Renal pelvis (tissue), 4 donors: ENCODE results near the gene SETBP1. TPM values are rescaled to one million over a fixed set of nuclear protein-coding genes. Genes with fewer than 3 reads are reported as not detected.

Experiments used
- DNase-seq: peaks from one replicate; pipeline ENCODE4 v3.0.0-alpha.2; 2013
- polyA plus RNA-seq, 3 donors: library from polyadenylated mRNA; unstranded; fragments of 120-200 nt; gene quantifications; one replicate each; pipeline ENCODE4 v1.2.1, GENCODE V29; 2013; ENCODE audit not compliant: insufficient read length in 3 of 3

Gene SETBP1
- polyA plus RNA-seq, 3 donors = 27.8 to 35.1 (median 31.0) TPM

DNA sequence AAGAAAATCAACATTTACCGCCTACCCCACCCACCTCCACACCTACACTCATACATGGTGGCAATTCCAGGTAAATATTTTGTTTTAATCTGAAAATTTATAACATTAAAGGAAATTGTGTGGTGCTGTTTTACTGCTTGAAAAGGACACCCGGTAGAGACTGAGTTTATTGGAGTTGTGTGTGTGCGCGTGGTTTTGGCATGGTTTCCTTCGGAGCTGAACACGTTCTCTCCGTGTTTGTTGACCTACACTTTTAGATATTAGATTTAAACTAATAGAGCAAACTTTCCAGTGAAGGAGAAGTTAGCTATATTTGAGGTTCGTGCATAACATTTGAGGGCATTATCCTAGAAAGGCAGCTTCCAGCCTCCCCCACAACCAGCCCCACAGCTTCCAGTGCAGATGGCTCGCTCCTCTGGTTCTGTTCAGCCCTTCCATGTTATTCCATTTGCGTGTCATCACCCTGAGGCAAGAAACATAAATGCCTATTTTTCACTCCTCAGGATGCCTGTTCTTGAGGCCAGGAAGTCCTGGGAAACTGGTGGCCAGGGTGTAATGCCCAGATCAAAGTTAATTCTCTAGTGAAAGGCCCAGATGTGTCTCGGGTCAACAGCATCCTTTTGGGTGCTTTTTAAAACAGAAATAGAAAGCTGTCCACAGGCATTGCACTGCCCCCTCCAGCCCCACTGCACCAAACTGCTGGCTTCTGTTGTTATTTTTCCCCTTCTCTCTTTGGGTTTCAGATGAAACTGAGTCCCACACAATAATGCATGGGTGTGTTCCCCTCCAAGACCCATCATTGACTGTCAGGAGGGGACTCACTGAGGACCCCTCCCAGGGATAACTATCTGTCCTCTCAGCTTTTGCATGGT is 190.2 kb downstream of the SETBP1 start:
- DNase-seq = no peak

DNA sequence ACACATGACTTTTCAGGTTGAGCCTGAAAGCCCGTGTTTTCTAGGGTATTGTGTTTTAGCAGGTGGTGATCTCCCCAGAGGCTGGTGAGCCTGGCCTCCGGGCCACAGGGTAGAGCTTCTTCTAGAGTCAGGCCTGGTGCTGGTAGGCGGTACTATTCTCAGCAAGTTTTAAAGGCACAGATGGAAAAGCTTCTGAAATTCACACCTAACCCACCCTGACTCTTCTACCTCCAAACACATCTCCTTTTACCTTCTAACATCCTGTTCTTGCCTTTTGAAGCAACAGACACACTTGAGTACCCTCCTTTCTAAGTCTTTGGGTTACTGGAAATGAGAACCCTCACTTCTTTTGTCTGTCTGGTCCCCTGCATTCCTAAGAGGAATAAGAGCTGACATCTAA is 191.1 kb downstream of the SETBP1 start:
- DNase-seq = no peak

DNA sequence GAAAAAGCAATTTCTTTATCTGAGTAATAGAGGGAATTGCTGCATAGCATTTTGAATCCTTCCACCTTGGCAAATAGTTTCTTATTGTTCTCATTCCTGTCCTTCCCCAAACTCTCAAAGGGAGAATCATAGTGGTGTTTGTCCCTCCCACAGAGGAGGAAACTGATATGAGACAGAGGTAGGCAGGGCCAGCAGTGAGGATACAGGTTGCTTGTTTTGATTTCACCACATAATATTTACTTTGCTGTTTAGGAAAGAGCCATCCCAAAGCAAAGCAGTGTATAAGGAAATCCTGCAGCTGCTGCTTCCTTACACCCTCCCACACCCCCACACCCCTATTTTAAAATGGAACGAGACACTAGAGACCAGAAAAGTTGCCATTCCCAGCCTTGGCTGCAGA is 195.3 kb downstream of the SETBP1 start:
- DNase-seq = no peak

DNA sequence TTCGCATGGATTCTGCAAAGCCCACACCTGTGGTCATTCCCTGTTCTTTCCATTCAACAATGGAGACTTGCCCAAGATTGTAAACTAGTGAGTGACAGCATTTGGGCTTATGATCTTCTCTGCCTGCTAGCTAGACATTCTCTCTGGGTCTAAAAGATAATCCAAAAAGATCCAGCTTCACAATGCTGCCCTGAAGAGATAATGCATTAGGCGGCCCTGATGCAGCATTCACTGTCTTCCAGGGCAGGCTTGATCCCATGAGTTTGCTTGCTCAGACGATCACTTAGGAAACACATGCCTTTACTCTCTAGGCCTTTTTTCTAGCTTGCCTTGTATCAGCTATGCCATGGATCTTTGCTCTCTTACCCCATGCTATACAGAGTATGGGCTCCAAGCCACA is 196.1 kb downstream of the SETBP1 start:
- no peak for DNase-seq

DNA sequence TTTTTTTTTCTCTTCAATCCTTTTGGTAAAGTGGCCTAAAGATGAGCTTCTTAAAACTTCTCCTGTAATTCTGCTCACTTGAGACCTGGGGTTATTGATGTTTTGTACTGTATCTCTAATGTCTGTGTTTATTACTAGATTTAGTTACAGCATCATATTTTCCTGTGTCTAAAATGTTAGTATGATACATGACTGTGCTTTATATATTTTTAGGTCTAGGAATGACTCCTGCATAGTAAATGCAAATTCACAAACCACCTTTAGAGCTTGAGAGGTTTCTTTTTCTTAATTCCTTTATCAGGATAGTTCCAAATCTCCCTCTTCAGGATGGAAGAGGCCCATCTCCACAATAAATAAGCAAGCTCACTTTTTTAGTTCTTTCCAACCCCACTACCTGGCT is 197.6 kb downstream of the SETBP1 start:
- DNase-seq = no peak

DNA sequence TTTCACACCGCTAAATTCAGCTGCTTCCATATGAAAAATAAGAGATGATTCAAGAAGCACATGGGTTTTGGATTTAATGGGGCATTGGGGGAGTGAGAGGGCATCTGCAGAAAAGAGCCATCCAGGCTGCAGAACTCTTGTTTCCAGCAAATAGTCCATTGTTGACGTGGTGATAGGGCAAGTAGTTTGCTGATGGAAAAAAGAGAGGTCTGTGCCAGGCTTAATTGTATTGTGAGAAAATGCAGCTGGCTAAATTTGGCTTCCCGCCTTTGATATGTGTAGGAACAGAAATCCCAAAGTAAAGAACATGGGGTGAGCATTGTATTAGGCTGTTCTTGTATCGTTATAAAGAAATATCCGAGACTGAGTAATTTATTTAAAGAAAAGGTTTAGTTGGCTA is 199.5 kb downstream of the SETBP1 start:
- DNase-seq = no peak

DNA sequence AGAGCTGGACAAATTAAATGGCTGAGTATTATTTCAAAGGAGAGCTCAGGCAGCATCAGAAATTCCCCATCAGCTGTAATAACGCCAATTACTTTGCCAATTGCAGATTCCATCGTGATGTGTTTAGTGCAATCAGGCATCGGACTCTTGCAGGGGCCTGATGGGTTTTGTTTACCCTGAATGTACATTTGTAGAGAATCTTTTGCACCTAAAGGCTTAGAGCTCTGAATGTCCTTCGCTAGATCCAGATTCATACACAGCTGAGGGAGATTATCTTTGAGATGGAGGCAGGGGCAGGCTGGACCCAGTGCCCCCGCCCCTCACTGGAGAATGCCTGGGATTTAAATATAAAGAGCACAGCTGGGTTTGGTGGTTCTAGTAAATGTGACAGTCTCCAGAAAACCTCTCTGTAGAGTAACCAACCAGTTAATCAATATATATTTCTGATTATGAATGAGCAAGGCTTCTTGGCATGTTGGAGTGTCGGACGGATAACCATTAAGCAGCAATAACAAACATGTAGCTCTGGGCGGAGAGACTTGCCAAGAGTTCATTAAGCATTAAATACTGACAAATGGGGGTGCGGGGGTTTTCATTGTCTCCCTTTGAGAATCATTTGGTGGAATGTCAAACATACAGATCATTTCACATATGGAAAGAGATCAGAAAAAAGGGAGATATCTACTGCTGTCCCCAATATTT is 200.9 kb downstream of the SETBP1 start:
- DNase-seq = no peak

DNA sequence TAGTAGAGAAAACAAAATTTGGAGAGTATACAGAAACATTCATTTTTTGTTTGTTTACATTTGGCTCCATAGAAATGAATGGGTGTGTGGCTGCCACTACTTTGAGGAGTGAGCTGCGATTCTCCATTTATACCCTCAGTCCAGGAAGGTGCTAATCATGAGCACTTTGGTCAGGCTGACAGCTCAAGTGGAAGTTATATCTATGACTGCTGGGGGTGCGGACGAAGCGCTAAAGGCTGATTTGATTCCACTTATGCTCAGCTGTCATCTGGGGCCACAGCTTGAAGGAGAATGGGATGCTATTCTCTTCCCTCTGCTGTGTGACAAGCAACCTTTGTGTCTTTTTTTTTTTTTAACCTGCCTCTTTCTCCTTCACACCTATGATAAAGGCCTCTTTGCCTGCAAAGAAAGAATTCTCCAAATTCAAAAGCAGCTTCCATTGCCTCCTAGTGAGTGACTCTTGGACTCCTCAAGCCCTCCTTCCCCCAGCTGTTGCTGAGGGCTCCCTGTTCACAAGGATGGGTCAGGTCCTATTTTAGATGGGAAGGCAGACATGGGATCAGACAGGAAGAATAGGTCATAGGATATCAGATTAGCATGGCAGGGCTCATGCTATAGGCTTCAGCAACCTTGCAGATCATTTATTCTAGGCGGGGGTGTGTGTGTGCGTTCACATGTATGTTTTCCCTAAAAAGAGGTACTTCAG is 201.6 kb downstream of the SETBP1 start:
- DNase-seq = no peak

DNA sequence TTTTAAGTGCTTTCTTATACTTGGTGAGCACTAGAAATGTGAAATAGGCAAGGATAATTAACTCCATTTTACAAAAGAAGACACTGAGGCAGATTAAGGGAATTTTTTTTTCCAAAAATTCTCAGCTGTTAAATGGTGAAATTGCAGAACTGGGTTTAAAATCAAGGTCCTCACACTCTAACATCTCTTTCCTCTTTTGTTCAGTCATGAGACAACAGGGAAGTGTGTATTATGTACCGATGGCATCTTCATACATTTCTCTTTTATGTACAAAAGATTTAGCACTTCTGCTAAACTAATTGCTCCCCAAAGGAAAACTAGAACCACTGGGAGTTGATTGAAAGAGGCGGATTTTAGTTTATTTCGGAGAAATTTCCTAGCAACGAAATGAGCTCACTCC is 203.0 kb downstream of the SETBP1 start:
- DNase-seq = no peak

DNA sequence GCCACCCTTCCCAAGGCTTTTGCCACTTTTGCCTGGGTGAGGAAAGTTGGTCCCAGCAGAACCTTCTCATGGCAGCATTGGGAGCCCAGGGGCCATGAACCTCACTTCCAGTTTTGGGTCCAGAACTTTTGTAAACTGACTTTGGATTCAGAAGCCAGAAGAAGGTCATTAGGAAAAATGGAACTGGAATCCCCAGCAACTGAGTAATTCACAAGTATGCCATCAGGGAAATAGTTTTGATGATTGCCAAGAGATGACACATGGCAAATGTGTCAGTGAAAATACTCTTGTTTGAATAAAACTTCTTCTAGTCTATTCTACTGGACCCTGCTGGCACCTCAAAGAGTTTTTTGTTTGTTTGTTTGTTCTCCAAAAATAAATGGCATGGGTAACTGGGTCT is 203.7 kb downstream of the SETBP1 start:
- no peak for DNase-seq

DNA sequence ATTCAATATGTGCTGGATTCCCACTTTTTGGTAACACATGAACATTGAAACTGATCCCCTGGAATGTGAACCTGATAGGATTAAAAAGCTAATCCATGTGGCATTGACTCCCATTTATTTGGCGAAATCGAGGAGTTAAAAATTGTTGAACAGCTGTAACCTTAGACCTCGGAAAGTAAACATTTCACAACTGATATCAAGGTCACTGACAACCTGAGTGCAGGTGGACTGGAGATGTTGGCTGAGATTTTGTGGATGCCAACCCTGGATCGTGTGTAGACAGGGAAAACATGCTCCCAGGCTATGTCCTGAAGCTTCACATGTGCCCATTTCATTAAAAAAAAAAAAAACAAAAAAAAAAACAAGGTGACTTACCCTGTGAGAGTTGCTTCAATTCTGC is 204.8 kb downstream of the SETBP1 start:
- no peak for DNase-seq

DNA sequence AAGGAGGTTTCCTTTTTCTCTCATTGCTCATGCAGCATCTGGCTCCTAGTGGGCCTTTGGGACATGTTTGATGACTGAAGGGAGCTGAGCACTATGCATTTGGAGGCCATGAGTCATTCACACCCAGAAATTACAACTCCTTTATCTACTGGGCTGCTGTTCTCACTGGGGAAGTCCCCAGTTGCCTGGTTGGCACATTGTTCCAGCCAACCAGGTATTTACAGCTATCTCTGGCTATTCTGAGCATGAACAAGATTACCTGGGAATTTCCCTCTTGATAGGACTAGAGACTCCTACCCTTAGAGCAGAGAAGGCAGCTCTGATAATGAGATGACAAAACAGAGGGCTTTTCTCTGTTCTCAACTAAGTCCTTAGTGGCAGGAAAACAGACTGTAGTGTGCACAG is 206.5 kb downstream of the SETBP1 start:
- no peak for DNase-seq

DNA sequence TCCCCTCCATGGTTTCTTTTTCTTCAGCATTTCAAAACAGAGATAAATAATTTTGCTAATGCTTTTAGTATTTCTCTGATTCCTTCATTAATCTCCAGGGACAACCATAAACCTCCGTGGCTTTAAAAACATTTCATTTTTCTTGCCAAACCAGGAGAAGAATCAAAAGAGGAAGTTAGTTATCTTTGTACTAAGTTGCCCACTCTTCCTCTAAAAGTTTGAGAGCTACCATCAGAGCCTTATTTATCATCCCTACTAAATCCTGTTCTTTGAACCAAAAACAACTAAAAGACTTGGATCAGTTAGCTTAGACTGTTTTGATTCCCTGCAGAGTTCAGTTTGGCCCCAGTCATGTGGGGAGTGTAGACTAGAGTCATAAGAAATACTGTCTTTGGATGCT is 208.4 kb downstream of the SETBP1 start:
- DNase-seq = no peak

DNA sequence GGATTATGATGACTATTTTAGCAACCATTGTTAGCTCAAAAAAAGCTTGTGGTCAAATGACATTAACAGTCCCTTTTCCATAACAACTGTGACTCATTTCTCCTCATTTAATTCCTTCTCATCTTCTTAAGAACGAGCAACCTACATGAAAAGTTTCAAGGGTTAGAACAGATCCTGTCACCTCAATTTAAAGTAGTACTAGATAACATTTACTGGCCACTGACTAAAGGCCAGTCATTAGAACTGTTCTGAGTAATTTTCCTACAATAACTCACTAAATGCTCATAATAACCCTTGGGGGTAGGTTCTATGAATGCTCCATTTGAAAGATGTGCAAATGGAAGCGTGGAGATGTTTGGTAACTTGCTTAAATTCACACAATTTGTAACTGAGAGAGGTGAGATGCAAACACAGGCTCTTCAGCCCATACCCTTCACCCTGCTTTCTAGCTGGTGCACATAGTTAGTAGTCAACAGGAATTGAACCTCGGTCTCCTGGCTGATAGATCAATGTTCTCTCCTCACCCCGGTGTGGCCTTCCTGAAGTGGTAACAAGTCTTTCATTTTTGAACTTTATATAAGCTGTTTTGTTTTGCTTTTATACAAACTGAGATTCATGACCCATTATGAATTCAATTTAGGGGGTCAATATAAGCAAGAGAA is 212.5 kb downstream of the SETBP1 start:
- DNase-seq = no peak

DNA sequence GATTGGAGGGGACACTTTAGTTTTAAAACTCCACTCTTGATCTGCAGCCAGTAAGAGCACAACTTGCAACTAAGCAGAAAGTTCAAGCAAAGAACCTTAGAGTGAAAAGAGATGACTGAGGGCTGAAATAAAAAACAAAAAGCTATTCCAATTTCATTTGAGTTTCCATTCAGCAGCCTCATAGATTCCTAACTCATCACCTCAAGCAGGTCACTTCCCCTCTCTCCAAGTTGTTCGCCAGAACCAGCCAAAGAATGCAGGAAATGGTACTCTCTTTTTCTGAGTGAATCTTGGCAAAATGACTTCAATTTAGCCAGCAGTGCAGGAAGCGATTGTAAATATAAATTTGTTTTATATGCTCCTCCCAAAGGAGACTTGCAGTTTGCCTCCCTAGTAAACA is 213.3 kb downstream of the SETBP1 start:
- DNase-seq = no peak

DNA sequence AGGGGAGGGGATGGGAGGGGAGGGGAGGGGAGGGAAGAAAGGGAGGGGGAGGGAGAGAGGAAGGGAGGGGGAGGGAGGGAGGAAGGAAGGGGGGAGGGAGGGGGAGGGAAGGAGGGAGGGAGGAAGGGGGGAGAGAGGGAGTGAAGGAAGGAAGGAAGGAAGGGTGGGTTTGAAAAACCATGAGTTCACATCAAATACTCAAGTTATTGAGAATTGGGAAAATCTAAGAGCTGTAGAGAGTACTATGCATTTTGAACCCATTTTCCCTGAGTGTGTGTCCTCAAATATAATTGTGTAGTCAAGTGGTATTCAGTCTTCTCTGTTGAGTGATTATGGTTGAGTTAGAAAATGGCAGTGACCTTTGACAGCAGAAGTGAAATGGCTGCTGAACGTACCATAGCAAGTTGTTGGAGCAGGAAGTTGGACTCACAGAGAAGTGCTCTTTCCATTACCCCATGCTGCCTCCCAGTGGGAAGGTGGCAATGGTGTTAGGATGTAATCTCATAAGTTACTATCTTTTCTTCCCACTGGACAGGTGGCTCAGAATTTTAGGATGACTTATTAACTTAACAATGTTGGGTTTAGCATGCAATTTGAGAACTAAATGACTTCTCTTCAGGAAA is 214.6 kb downstream of the SETBP1 start:
- no peak for DNase-seq

DNA sequence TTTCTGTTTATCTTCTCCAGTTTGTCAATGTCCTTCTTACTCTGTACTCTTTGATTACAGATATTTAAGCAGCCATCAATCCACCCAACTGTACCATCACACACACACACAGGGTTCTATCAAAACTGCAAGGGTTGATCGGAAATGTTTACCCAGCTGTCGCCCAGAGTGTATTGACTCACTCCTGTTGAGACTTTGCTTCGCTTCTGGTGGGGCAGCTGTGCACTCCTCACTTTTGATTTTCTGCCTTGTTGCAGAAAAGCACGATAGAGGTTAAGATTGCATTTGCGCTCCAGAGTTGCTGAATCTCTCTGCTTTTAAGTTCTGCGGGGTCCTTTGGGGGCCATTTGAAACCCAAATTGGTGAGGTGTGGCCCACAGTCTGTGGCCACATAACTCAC is 216.2 kb downstream of the SETBP1 start:
- DNase-seq = no peak

DNA sequence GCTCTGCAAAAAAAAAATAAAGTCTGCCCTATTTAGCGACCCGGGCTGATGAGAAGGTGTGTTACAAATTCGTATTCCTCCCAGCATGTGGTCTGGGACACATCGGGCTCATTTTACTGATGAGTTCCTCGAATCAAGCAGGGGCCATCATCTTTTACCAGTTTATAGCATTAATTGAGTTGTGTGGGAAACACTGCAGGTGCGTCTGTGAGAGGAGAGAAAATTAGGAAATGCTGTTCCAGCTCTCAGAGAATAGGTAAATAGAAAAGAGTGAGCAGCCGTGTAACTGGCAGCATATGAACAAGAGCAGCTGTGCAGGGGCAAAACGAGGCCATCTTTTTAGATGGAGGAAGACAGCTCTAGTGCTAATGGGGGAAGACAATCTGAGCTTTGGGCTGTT is 216.7 kb downstream of the SETBP1 start:
- no peak for DNase-seq

DNA sequence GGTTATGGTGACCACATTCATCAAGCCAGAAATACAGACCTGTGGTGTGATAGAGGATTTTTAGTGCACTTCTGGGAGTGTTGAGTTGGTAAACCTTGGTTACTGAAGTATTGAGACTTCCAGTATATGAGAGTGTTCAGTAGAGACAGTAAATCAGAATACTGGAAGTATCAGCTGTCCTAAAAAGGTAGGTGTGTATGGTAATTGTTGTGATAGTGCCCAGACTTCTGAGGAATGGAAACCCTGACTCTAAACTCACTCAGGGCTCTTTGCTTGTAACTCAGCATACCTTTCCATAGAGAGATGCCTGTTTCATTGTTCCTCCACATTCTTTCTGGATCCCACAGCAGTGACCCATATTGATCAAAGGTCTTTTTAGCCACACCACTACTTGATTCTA is 217.1 kb downstream of the SETBP1 start:
- no peak for DNase-seq

DNA sequence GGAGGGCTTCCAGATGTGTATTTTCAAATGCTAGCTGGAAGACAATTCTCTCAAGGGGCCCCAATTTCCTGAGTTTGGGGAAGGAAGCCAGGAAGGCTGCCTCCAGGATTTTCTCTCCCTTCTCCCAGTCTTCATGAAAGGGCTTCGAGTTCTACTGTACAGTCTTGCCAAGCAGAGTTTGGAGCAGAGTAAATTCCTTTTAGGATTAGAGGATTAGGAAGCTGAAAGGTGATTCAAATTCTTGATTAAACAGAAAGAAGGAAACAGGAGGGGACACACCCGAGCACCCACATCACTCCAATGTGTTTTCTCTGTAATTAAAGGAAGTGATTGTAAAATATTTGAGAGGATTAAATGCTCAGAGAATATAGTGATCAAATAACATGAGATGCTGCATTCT is 217.8 kb downstream of the SETBP1 start:
- no peak for DNase-seq

DNA sequence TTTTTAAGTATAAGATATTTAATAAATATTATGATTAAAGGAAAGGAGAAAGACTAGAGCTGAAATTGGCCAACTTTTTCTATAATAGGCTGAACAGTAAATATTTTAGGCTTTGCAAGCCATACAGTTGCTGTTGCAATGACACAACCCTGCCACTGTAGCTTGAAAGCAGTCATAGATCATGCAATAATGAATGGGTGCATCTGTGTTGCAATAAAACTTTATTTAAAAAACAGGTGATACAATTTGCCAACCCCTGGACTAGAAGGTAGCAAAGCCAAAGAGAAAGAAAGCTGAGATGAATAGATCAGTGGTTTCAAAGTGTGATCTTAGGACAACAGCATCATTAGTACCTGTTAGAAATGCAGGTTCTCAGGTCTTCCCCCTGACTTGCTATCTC is 219.1 kb downstream of the SETBP1 start:
- DNase-seq = no peak

DNA sequence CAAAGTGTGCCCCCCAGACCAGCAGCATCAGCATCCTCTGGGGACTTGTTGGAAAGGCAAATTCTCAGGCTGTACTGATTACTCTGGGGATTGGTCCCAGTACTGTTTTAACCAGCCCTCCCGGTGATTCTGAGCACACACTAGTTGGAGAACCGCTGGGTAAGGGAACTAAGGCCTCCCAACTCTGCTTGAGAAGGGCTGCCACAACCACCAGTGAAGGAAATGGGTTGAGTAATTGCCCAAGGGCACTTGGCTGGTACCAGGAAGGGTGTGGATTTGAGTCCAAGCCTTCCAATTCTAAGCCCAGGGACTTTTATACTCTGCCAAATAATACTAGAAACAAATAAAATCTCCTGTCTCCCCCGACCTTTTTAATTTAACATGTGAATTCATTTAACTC is 219.9 kb downstream of the SETBP1 start:
- no peak for DNase-seq
